MCF 10A (cell line): ENCODE measurements around the gene MYO1E. TPM values are rescaled to one million over a fixed set of nuclear protein-coding genes. Genes with fewer than 3 reads are reported as not detected.
A peak's percentile ranks its signal among the peaks of the same experiment; 100 is the strongest.

Experiments used
- BruUV-seq: library from RNA; stranded (reverse); fragments of 400-500 nt; replicated peaks from 2 replicates; lab custom pipeline; 2021; lab: Mats Ljungman, UMichigan
- CTCF ChIA-PET: fragments of 300-600 bp; sonication (Branson Sonifier 250); formaldehyde crosslinking; extraction: SDS; loops from one replicate; lab custom pipeline; 2021; ENCODE audit warnings: antibody characterized with exemption, inconsistent platforms; lab: Yijun Ruan, JAX
- POLR2A ChIA-PET: fragments of 300-600, 350-650 bp; sonication (Branson Sonifier 250); formaldehyde crosslinking; extraction: SDS; loops from one replicate; lab custom pipeline; 2020; ENCODE audit warnings: antibody characterized with exemption, inconsistent platforms; lab: Yijun Ruan, JAX
- DNase-seq: peaks from one replicate; pipeline ENCODE4 v3.0.0-alpha.2; 2018; ENCODE audit not compliant: unreplicated experiment
- H3K27ac Mint-ChIP-seq: one replicate; pipeline ENCODE4 v1.8.0; 2022; ENCODE audit warnings: mild to moderate bottlenecking, low read depth, mixed read lengths; ENCODE audit not compliant: unreplicated experiment
- H3K27me3 Mint-ChIP-seq: one replicate; pipeline ENCODE4 v1.8.0; 2022; ENCODE audit warnings: mixed read lengths; ENCODE audit not compliant: insufficient read depth, unreplicated experiment
- H3K36me3 Mint-ChIP-seq: one replicate; pipeline ENCODE4 v1.8.0; 2022; ENCODE audit warnings: mild to moderate bottlenecking, moderate library complexity, mixed read lengths; ENCODE audit not compliant: insufficient read depth, unreplicated experiment
- H3K4me1 Mint-ChIP-seq: one replicate; pipeline ENCODE4 v1.8.0; 2022; ENCODE audit warnings: mixed read lengths; ENCODE audit not compliant: insufficient read depth, unreplicated experiment
- H3K4me3 Mint-ChIP-seq: one replicate; pipeline ENCODE4 v1.8.0; 2022; ENCODE audit warnings: mild to moderate bottlenecking, moderate library complexity, mixed read lengths; ENCODE audit not compliant: unreplicated experiment
- H3K9me3 Mint-ChIP-seq: one replicate; pipeline ENCODE4 v1.8.0; 2022; ENCODE audit warnings: mixed read lengths; ENCODE audit not compliant: unreplicated experiment
- CTCF ChIP-seq: fragments of 200-600 bp; IDR thresholded peaks from one replicate; pipeline ENCODE4 v1.8.0; 2022; ENCODE audit warnings: antibody characterized with exemption, mild to moderate bottlenecking; ENCODE audit not compliant: unreplicated experiment
- intact Hi-C: fragments of 100-400 bp; cut with micrococcal nuclease; formaldehyde crosslinking; loops from 2 replicates; pipeline ENCODE4 v1.14.1; 2022
- total RNA-seq: library from RNA; stranded (reverse); gene quantifications from 2 replicates; pipeline ENCODE4 v1.2.3, GENCODE V29; 2022

The MYO1E gene
- total RNA-seq, 1 experiment from 2014 or later: 121 TPM

- no peaks in the 10 kb centered on the region for H3K27me3 Mint-ChIP-seq
- no TSS peak for BruUV-seq
- no peak overlapping the region for H3K4me3 Mint-ChIP-seq
- no peaks in the 10 kb centered on the region for H3K9me3 Mint-ChIP-seq
- ChIA-PET POLR2A (interaction anchor here (1.3 to 2.3 kb wide), 2 partner anchors 17 to 94 kb away, joined by 6 to 9 read pairs; partner anchors contain the start of gene MYO1E), CTCF (interaction anchor here (0.6 to 1.4 kb wide), 3 partner anchors 32 to 322 kb away, joined by 3 to 6 read pairs (median 3); no protein-coding TSS in a partner anchor)
- H3K4me1 Mint-ChIP-seq: peaks cover 36% of the 10 kb centered on the region
- no peak for DNase-seq
- H3K36me3 Mint-ChIP-seq: peaks cover 10% of the 10 kb centered on the region
- H3K27ac Mint-ChIP-seq: no peak overlapping the region
- no peak for TF ChIP-seq CTCF
- intact Hi-C loops: no loop called here
These were observed 93.6 kb downstream of the MYO1E start for GRCh38 chr15:59279023-59279422.

GRCh38 chr15:59278120-59278519 lies 94.6 kb downstream of the MYO1E start:
- no TSS peak for BruUV-seq
- Mint-ChIP-seq H3K4me3 (no peak overlapping the region), H3K9me3 (no peaks in the 10 kb centered on the region), H3K4me1 (peaks cover 36% of the 10 kb centered on the region), H3K36me3 (peaks cover 10% of the 10 kb centered on the region), H3K27me3 (no peaks in the 10 kb centered on the region), H3K27ac (no peak overlapping the region)
- no peak for TF ChIP-seq CTCF
- POLR2A ChIA-PET: interaction anchor here (0.6 to 1.6 kb wide), 6 partner anchors 16 to 112 kb away, joined by 3 to 7 read pairs (median 3); partner anchors contain the start of gene MYO1E
- no peak for DNase-seq
- CTCF ChIA-PET: no interaction called here
- intact Hi-C loops: no loop called here

- intact Hi-C loops: no loop called here
- H3K27ac Mint-ChIP-seq: peak overlapping the region; percentile 92
- H3K27me3 Mint-ChIP-seq: no peaks in the 10 kb centered on the region
- peaks cover 34% of the 10 kb centered on the region for H3K4me1 Mint-ChIP-seq
- no peak for TF ChIP-seq CTCF
- peaks cover 10% of the 10 kb centered on the region for H3K36me3 Mint-ChIP-seq
- CTCF ChIA-PET: interaction anchor here (0.5 to 1.5 kb wide), 4 partner anchors 8 to 161 kb away, joined by 3 to 4 read pairs (median 3); partner anchors contain the start of gene FAM81A
- H3K4me3 Mint-ChIP-seq: peak overlapping the region; percentile 52
- POLR2A ChIA-PET: interaction anchor here (0.7 to 0.8 kb wide), 3 partner anchors 9 to 96 kb away, joined by 3 to 9 read pairs (median 3); partner anchors contain the start of gene MYO1E
- TSS peak; percentile 84 for BruUV-seq
- DNase-seq: peak; percentile 71
- no peaks in the 10 kb centered on the region for H3K9me3 Mint-ChIP-seq
These were observed 96.2 kb downstream of the MYO1E start for GRCh38 chr15:59276225-59277178.
